HepG2 (cell line): ENCODE data around the gene USP10. TPM values are rescaled to one million over a fixed set of nuclear protein-coding genes. Genes with fewer than 3 reads are reported as not detected.
A peak's percentile ranks its signal among the peaks of the same experiment; 100 is the strongest.

Experiments used
- ATF1 ChIP-seq: IDR thresholded peaks from 2 replicates; pipeline ENCODE4 v1.6.1; 2016; ENCODE audit warnings: mild to moderate bottlenecking, control low read depth
- ETV6 ChIP-seq: sonication (generic); formaldehyde crosslinking; conservative IDR thresholded peaks from 2 replicates; pipeline ENCODE4 v1.4.0; 2020; ENCODE audit warnings: missing genetic modification reagents
- GATAD1 ChIP-seq: IDR thresholded peaks from 2 replicates; pipeline ENCODE4 v1.6.1; 2016; ENCODE audit warnings: missing genetic modification reagents, missing compliant biosample characterization
- GZF1 ChIP-seq: sonication (generic); formaldehyde crosslinking; IDR thresholded peaks from 2 replicates; pipeline ENCODE4 v1.5.1; 2020; ENCODE audit warnings: mild to moderate bottlenecking, missing genetic modification reagents
- HDAC6 ChIP-seq: fragments of 200-600 bp; sonication (generic); IDR thresholded peaks from 2 replicates; pipeline ENCODE4 v1.7.0; 2017; ENCODE audit warnings: mild to moderate bottlenecking, antibody characterized with exemption, low read length, low read depth
- HNRNPLL ChIP-seq: fragments of 200-400 bp; formaldehyde crosslinking; IDR thresholded peaks from 2 replicates; pipeline ENCODE4 v1.6.1; 2017; ENCODE audit warnings: mild to moderate bottlenecking, low read depth, low read length; ENCODE audit not compliant: poor library complexity, severe bottlenecking
- PAF1 ChIP-seq: IDR thresholded peaks from 2 replicates; pipeline ENCODE4 v1.6.1; 2016; ENCODE audit warnings: missing genetic modification reagents, missing compliant biosample characterization
- SOX6 ChIP-seq, 2 experiments: fragments of 450-650 bp in 1 of 2; sonication (generic) in 1 of 2; formaldehyde crosslinking in 1 of 2; IDR thresholded peaks; 2 replicates each; pipeline versions ENCODE4 v1.4.0 to v1.6.1; 2017 to 2020; ENCODE audit warnings: antibody characterized with exemption in 1 of 2, mild to moderate bottlenecking in 1 of 2, missing genetic modification reagents in 1 of 2
- ZBTB20 ChIP-seq: sonication (generic); formaldehyde crosslinking; IDR thresholded peaks from 2 replicates; pipeline ENCODE4 v1.8.1; 2023; ENCODE audit warnings: missing genetic modification reagents, low read depth, mild to moderate bottlenecking, borderline replicate concordance
- ZNF143 ChIP-seq: sonication (generic); formaldehyde crosslinking; IDR thresholded peaks from 2 replicates; pipeline ENCODE4 v1.4.0; 2020; ENCODE audit warnings: missing genetic modification reagents
- ZNF543 ChIP-seq: sonication (generic); formaldehyde crosslinking; IDR thresholded peaks from 2 replicates; pipeline ENCODE4 v1.4.0; 2020; ENCODE audit warnings: mild to moderate bottlenecking, missing genetic modification reagents
- ZNF776 ChIP-seq: sonication (generic); formaldehyde crosslinking; IDR thresholded peaks from 2 replicates; pipeline ENCODE4 v1.4.0; 2020; ENCODE audit warnings: mild to moderate bottlenecking, missing genetic modification reagents
- polyA plus RNA-seq, 8 experiments: library from polyadenylated mRNA; depleted of rRNA in 3 of 8; stranded (reverse) in 7 of 8; unstranded in 1 of 8; fragments of >200 nt; fragmentation: Illumina TruSeq in 4 of 8; extraction: Trizol in 4 of 8; gene quantifications; 2 replicates each; pipeline versions ENCODE4 v1.2.1 to v1.2.3, GENCODE V29; 2011 to 2016; ENCODE audit warnings: low read depth in 4 of 8, missing spikeins in 1 of 8, mixed read lengths in 1 of 8; ENCODE audit not compliant: insufficient read depth in 1 of 8
- total RNA-seq, 5 experiments: library from RNA; depleted of rRNA; stranded (reverse); fragments of >200 nt; fragmentation: Illumina TruSeq; extraction: Trizol; gene quantifications; 2 replicates each; pipeline ENCODE4 v1.2.3, GENCODE V29; 2016; ENCODE audit warnings: low read depth in 1 of 5
- TF ChIP-seq, protein P1 (sequence below): IDR thresholded peaks from 2 replicates; pipeline ENCODE4 v1.6.1; 2016; ENCODE audit warnings: low read depth, missing genetic modification reagents, missing compliant biosample characterization
- TF ChIP-seq, protein P2 (sequence below): IDR thresholded peaks from 2 replicates; pipeline ENCODE4 v1.6.1; 2016; ENCODE audit warnings: control low read depth
- TF ChIP-seq, protein P3 (sequence below): sonication (generic); formaldehyde crosslinking; IDR thresholded peaks from 2 replicates; pipeline ENCODE4 v1.4.0; 2020; ENCODE audit warnings: missing genetic modification reagents
- TF ChIP-seq, protein P4 (sequence below): sonication (generic); formaldehyde crosslinking; IDR thresholded peaks from 2 replicates; pipeline ENCODE4 v1.4.0; 2020; ENCODE audit warnings: low read depth, missing genetic modification reagents

USP10 gene
- total and polyA plus RNA-seq, 2 of the 13 experiments (the other 11 are each of a cell fraction or from before 2014, with no cell fraction given), result 79.1 to 122 TPM

DNA sequence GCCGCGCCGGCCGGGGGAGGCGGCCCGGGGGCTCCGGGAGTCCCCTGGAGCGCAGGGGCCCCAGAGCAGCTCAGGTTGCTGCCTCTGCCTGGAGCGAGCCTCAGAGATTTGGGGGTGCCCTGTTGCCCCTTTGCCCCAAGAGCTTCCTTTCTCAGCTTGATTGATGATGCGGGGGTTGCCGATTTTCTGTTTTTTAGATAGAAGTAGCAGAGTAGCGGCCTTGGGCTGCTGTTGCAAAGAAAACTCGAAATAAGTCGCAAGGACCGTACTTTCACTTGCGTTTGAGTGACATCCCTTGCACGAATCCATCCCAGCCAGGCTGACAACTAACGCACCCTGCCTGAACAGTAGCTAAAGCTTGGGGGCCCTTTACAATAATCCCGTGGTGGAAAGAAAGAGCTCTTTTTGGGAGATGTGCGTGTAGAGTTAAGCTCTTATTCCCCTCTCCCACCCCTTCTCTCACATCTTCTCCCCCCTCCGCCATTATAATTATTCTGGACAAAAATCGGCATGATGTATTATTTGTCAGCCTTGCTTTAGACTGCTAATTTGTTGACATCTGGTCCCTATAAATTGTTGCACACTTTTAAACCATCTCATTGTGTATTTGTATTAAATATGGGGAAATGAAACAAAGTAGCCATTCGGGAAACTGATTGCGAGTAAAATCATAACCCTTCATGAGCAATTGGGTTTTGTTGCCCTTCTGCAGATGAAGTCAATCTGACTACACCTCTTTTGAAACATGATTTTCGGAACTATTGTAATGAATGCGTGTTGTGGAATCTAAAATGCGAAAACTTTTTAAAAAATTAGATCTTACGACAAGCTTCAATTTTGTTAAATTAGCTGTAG, 873 bp downstream of the USP10 start (continued):
- TF ChIP-seq, protein P1, sequence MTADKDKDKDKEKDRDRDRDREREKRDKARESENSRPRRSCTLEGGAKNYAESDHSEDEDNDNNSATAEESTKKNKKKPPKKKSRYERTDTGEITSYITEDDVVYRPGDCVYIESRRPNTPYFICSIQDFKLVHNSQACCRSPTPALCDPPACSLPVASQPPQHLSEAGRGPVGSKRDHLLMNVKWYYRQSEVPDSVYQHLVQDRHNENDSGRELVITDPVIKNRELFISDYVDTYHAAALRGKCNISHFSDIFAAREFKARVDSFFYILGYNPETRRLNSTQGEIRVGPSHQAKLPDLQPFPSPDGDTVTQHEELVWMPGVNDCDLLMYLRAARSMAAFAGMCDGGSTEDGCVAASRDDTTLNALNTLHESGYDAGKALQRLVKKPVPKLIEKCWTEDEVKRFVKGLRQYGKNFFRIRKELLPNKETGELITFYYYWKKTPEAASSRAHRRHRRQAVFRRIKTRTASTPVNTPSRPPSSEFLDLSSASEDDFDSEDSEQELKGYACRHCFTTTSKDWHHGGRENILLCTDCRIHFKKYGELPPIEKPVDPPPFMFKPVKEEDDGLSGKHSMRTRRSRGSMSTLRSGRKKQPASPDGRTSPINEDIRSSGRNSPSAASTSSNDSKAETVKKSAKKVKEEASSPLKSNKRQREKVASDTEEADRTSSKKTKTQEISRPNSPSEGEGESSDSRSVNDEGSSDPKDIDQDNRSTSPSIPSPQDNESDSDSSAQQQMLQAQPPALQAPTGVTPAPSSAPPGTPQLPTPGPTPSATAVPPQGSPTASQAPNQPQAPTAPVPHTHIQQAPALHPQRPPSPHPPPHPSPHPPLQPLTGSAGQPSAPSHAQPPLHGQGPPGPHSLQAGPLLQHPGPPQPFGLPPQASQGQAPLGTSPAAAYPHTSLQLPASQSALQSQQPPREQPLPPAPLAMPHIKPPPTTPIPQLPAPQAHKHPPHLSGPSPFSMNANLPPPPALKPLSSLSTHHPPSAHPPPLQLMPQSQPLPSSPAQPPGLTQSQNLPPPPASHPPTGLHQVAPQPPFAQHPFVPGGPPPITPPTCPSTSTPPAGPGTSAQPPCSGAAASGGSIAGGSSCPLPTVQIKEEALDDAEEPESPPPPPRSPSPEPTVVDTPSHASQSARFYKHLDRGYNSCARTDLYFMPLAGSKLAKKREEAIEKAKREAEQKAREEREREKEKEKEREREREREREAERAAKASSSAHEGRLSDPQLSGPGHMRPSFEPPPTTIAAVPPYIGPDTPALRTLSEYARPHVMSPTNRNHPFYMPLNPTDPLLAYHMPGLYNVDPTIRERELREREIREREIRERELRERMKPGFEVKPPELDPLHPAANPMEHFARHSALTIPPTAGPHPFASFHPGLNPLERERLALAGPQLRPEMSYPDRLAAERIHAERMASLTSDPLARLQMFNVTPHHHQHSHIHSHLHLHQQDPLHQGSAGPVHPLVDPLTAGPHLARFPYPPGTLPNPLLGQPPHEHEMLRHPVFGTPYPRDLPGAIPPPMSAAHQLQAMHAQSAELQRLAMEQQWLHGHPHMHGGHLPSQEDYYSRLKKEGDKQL, result no peak
- TF ChIP-seq, protein P2, sequence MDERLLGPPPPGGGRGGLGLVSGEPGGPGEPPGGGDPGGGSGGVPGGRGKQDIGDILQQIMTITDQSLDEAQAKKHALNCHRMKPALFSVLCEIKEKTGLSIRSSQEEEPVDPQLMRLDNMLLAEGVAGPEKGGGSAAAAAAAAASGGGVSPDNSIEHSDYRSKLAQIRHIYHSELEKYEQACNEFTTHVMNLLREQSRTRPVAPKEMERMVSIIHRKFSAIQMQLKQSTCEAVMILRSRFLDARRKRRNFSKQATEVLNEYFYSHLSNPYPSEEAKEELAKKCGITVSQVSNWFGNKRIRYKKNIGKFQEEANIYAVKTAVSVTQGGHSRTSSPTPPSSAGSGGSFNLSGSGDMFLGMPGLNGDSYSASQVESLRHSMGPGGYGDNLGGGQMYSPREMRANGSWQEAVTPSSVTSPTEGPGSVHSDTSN (CRISPR knock-in tag), result peak; percentile 71
- TF ChIP-seq HNRNPLL (no peak), PAF1 (no peak), SOX6 (IDR thresholded peaks at IDR 0.05) (no peak), SOX6 (CRISPR knock-in tag; IDR thresholded peaks at IDR 0.05) (no peak), ZBTB20 (CRISPR knock-in tag) (no peak), GATAD1 (CRISPR knock-in tag) (no peak), HDAC6 (no peak), ATF1 (CRISPR knock-in tag) (peak; percentile 37; the same call in 1 of the 2 replicates), GZF1 (CRISPR knock-in tag) (no peak), ZNF543 (CRISPR knock-in tag) (0 out of 2 replicates have a peak, but pooled peaks have one; percentile 1), ETV6 (CRISPR knock-in tag) (no peak), ZNF143 (CRISPR knock-in tag) (peak; percentile 26; the same call in 1 of the 2 replicates), ZNF776 (CRISPR knock-in tag) (no peak)
- TF ChIP-seq, protein P3, sequence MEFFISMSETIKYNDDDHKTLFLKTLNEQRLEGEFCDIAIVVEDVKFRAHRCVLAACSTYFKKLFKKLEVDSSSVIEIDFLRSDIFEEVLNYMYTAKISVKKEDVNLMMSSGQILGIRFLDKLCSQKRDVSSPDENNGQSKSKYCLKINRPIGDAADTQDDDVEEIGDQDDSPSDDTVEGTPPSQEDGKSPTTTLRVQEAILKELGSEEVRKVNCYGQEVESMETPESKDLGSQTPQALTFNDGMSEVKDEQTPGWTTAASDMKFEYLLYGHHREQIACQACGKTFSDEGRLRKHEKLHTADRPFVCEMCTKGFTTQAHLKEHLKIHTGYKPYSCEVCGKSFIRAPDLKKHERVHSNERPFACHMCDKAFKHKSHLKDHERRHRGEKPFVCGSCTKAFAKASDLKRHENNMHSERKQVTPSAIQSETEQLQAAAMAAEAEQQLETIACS (CRISPR knock-in tag), result no peak
- TF ChIP-seq, protein P4, sequence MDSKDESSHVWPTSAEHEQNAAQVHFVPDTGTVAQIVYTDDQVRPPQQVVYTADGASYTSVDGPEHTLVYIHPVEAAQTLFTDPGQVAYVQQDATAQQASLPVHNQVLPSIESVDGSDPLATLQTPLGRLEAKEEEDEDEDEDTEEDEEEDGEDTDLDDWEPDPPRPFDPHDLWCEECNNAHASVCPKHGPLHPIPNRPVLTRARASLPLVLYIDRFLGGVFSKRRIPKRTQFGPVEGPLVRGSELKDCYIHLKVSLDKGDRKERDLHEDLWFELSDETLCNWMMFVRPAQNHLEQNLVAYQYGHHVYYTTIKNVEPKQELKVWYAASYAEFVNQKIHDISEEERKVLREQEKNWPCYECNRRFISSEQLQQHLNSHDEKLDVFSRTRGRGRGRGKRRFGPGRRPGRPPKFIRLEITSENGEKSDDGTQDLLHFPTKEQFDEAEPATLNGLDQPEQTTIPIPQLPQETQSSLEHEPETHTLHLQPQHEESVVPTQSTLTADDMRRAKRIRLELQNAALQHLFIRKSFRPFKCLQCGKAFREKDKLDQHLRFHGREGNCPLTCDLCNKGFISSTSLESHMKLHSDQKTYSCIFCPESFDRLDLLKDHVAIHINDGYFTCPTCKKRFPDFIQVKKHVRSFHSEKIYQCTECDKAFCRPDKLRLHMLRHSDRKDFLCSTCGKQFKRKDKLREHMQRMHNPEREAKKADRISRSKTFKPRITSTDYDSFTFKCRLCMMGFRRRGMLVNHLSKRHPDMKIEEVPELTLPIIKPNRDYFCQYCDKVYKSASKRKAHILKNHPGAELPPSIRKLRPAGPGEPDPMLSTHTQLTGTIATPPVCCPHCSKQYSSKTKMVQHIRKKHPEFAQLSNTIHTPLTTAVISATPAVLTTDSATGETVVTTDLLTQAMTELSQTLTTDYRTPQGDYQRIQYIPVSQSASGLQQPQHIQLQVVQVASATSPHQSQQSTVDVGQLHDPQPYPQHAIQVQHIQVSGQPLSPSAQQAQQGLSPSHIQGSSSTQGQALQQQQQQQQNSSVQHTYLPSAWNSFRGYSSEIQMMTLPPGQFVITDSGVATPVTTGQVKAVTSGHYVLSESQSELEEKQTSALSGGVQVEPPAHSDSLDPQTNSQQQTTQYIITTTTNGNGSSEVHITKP (CRISPR knock-in tag), result 0 out of 2 replicates have a peak, but pooled peaks have one; percentile 6
